Gastroesophageal sphincter (tissue), 3 donors: ENCODE results near the gene ATPAF1.

Experiments
- CTCF ChIP-seq, 4 experiments: fragments of 200-600 bp in 2 of 4; fragments of 450-650 bp in 2 of 4; sonication (generic) in 1 of 4; IDR thresholded peaks; one replicate each; pipeline ENCODE4 v1.5.1; 2017 to 2019; ENCODE audit warnings: antibody characterized with exemption in 4 of 4, mild to moderate bottlenecking in 2 of 4, moderate library complexity in 2 of 4
- EP300 ChIP-seq: sonication (generic); formaldehyde crosslinking; IDR thresholded peaks from one replicate; pipeline ENCODE4 v1.6.1; 2017; ENCODE audit warnings: antibody characterized with exemption, mild to moderate bottlenecking
- POLR2A ChIP-seq, 2 donors: fragments of 450-650 bp; IDR thresholded peaks; one replicate each; pipeline ENCODE4 v1.6.1; 2017; ENCODE audit warnings: antibody characterized with exemption in 2 of 2, mild to moderate bottlenecking in 2 of 2, moderate library complexity in 1 of 2
- POLR2AphosphoS5 ChIP-seq: sonication (generic); formaldehyde crosslinking; IDR thresholded peaks from one replicate; pipeline ENCODE4 v1.6.1; 2017; ENCODE audit warnings: antibody characterized with exemption

DNA sequence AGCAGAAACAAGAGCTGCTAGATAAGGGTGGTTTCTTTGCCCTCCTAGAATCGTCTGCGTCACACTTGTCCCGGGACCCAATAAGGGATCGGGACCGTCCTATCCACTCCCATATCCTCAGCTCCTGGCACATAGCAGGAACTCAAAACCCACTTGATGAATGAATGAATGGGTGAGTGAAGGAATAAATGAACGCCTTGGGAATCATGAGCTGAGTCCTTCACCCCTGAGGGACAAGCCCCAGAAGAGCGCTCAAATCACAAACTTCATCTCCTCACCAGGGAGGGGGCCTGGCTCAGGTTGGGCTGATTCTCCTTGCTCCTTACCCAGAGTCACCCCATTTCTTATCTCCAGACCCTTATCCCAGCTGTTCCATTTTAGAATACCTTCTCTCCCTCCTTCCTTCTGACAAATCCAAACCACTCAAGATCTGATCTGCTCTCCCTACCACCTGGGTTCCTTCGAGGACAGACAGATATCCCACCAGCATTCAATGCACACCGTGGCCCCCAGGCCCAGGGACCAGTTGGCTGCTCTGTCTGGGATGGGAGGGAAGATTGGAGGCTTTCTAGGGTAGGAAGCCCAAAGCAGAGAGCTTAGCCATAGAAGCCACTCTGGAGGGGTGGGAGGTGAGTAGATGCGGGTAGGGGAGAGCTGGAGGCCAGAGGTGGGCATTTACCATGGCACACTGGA, 50.9 kb downstream of the ATPAF1 start:
- no peak for TF ChIP-seq CTCF (IDR thresholded peaks at IDR 0.05)
- no peak for TF ChIP-seq POLR2AphosphoS5
- TF ChIP-seq POLR2A (IDR thresholded peaks at IDR 0.05), result no peak
- no peak for TF ChIP-seq EP300
